Activated gamma-delta T cell (primary cell): ENCODE measurements around the gene SLC2A6.

Experiments used
- DNase-seq: peaks from one replicate; lab custom pipeline; 2025; lab: John Stamatoyannopoulos, UW

The SLC2A6 gene

DNA sequence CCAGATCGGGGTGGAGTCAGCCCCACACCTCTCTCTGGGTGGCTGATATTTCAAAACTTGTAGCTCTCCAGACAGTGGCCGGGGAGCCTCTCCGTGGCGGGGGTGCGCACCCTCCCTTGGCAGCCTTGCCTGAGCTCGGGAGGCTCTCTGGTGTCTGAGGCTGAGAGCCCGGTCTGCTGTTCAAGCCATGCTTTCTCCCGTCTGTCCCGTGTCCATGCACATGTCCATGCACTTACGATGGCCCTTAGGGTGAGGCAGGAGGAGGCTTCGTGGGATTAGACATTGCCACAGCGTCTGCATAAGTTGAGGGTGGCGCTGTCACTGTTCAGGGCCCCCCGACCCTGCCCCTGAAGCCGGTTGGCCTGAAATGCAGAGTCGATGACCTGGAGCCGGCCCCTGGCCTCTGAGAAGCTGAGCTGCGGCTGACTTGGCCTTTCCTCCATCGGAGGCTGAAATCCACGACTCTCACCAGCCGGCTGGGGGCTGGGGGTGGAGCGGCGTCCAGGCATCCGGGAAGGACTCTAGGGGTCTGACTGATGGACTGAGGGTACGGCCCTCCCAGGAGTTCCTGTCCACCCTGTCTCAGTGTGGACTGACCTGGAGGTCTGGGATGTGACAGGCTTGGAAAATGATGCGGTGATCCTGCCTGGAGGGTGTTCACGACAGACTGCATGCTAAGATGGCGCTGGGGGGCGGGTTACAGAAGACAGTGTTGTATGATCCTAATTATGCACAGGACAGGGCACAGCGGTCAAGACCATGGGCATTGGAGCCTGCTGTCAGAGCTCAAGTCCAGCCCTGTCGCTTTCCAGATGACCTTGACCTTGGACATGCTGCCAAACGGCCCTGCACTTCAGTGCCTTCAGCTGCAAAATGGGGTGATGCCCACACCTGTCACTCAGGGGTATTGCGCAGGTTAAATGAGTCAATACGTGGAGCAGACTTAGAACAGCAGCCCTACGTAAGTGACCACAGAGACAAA, 18.3 kb upstream of the SLC2A6 start:
- no peak for DNase-seq

DNA sequence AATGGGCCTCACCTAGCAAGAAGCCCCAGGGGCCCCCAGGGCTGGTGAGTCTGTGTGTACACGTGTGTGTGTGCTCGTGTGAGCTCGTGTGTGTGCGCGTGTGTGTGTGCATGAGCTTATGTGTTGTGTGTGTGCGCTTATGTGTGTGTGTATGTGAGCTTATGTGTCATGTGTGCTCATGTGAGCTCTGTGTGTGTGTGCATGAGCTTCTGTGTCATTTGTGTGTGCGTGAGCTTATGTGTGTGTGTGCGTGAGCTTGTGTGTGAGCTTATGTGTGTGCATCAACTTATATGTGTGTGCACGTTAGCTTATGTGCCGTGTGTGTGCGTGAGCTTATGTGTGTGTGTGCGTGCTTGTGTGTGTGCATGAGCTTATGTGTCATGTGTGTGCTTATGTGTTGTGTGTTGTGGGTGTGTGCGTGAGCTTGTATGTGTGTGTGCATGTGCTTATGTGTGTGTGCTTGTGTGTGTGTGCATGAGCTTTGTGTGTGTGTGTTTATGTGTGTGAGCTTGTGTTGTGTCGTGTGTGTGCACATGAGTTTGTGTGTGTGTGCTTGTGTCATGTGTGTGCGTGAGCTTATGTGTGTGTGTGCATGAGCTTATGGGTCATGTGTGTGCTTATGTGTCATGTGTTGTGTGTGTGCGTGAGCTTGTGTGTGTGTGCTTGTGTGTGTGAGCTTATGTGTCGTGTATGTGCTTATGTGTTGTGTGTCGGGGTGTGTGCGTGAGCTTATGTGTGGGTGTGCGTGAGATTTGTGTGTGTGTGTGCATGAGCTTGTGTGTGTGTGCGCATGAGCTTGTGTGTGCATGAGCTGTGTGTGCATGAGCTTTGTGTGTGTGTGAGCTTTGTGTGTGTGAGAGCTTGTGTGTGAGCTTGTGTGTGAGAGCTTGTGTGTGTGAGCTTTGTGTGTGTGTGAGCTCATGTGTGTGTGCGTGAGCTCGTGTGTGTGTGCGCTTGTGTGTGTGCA, 16.7 kb upstream of the SLC2A6 start:
- no peak for DNase-seq

DNA sequence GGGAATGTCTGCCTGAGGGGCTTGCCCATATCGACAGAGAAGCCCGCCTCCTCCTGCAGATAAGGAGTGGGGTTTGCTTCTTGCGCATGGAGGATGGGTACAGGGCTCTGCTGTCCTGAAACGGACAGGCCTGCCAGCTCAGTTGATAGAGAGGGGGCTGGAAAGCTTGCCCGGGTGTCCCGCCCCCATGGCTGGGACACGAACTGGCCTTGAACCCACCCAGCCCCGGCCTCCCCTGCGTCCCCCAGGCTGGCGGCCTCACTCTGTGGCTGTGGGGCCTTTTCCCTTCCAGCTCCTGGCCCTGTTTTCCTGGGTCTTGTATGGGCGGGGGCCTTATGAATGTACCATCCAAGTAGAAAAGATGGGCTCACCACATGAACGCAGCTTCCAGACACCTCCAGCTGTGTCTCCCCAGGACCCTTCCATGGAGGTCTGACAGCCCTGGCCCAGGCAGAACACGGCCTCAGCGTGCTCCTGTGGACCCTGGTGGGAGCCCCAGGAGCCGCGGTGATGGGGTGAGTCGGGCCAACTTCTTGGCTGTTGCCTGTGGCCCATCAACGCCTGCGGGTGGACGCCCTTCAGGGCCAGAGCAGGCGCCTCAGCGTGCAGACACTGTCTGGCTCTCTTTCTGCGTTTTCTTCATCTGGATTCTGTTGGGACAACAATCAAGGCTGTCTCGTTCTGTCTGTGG, 15.9 kb upstream of the SLC2A6 start:
- no peak for DNase-seq

DNA sequence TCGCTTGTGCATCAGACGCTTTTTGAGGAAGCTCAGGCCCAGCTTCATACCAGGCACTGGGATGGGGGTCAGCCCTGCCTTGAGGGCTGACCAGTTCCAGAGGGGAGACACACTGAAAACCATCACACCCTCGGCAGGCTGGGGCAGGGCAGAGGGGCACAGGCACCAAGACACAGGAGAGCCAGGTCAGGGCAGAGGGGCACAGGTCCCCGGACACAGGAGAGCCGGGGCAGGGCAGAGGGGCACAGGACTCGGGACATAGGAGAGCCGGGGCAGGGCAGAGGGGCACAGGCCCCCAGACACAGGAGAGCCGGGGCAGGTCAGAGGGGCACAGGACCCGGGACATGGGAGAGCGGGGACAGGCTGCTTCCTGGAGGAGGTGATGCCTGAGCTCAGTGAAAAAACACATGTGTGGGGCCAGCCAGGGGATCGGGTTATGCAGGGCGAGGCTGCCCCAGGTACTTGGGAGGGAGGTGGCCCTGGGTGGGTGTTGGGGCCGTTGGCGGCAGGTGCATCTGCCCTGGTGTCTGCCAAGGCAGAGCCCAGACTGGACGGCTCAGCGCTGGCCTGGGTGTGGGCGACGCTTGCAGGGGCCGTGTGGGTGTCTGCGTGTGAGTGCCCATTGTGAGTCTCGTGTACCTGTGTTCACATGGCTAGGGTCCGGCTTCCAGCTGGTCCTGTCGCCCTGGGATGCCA, 15.1 kb upstream of the SLC2A6 start:
- DNase-seq = no peak

DNA sequence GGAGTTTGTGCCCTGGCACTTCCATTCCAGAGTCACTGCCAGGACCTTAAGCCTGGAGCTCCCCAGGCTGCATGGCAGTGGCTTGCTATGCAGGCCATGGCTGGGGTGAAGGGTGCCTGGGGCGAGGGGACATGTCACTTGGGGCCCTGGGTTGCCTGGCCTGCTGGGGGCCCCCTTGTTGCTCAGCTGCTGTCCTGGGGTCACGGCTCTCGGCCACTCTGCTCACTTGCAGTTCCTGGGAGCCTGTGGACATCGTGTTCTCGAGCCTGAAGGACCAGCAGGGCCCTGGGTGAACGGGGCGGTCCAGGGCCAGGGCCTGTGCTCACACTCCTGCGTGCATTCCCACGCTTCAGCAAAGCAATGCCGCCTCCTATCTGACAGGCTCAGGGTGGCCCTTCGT, 14.5 kb upstream of the SLC2A6 start:
- DNase-seq = no peak

DNA sequence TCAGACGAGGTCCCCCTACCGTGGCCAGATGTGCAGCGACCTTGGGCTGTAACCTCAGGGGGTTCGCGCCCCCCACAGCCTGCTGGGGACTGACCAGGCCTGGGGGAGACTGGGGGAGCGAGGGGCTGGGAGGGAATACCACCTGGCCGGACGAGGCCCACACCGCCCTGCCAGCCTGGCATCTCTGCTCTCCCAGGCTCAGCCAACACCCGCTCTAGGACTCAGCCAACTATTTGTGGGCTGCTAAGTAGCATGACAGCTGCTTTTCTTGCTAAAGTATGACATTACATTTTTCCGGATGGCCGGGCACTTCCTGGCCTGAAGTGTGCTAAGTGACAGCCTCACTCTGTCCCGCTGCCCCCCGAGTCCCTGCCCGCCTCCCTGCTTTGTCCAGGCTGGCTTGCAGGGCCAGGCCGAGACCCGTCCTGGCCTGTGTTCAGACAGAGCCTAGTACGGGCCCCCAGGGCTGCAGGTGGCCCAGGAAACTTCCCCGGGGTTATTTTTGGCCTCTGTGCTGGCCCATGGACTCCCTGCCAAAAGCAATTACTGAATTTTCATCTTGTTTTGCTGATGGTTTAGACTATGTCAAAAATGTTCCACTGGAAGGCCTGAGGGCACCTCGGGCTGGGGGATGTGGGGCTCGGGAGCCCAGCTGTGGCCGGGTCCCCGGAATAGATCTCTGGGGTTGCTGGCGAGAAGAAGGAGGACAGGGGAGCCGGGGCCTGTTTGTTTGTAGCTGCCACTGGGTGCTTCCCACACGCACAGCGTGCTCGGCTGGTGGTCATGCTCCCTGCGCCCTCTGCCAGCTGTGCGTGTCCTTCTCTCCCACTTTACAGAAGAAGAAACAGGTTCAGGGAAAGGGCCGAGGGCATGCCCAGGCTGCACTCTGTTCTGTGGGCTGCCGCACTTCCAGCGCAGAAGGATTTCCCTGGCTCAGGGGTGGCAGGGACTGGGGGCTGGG, 13.4 kb upstream of the SLC2A6 start:
- DNase-seq = no peak

DNA sequence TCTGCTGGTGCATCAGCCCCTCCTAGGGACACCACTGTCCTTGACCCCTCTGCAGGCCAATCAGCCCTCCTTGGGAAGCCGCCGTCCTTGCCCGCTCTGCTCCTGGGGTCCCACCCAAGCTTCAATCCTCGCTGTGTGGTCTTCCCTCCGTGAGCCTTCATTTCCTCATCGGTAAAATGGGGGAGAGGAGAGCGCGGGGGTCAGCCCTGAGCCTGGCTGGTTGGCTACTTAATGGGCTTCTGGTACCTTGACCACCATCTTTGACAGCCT, 12.7 kb upstream of the SLC2A6 start:
- no peak for DNase-seq

DNA sequence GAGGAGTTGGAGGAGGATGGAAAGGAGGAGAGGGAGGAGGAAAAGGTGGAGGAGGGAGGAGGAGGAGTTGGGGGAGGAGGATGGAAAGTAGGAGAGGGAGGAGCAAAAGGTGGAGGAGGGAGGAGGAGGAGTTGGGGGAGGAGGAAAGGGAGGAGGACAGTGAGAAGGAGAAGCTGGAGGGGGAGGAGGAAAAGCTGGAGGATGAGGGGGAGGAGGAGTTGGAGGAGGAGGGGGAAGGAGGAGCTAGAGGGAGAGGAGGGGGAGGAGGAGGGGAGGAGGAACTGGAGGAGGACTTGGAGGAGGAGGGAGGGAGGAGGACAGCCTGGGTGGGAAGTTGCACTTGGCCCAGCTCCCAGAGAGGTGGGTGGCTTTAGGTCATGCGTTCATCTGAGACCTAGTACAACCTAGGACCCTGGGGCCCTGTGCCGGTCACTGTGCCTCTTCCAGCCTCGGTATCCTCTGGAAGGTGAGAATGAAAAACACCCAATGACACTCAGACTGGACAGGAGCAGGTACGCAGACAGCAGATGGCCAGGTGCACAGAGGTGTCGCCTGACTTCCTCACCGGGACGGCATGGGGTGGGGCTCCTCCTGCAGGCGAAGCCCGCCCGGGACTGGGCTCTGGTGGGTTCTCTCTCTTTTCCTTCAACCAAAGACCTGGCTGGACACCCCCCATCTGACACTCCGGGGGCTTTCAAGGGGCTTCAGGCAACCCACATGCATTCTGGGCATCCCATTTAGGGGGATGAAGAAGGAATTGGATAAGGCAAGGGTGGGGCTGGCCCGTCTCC, 12.2 kb upstream of the SLC2A6 start:
- no peak for DNase-seq

DNA sequence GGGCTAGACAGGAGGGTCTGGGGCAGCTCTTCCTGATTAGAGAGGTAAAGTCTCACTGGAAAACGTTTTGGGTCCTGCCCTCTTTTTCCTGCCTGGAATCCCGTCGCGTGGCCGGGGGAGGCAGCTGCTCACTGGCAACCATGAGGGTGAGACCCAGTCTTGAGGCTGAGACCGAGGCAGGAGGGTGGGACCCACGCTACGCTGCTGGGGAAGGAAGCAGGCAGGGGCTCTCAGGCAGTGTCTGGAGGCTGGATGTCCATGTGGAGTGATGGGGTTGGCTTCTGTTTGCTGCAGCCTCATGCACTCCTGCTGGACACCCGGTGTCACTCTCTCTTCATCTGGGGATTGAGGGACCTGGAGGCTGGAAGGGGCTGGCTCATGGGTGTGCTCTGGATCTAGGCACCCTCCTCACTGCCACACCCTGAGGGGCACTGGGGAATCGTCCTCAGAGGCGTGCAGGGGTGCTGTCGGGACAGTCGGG, 11.3 kb upstream of the SLC2A6 start:
- no peak for DNase-seq

DNA sequence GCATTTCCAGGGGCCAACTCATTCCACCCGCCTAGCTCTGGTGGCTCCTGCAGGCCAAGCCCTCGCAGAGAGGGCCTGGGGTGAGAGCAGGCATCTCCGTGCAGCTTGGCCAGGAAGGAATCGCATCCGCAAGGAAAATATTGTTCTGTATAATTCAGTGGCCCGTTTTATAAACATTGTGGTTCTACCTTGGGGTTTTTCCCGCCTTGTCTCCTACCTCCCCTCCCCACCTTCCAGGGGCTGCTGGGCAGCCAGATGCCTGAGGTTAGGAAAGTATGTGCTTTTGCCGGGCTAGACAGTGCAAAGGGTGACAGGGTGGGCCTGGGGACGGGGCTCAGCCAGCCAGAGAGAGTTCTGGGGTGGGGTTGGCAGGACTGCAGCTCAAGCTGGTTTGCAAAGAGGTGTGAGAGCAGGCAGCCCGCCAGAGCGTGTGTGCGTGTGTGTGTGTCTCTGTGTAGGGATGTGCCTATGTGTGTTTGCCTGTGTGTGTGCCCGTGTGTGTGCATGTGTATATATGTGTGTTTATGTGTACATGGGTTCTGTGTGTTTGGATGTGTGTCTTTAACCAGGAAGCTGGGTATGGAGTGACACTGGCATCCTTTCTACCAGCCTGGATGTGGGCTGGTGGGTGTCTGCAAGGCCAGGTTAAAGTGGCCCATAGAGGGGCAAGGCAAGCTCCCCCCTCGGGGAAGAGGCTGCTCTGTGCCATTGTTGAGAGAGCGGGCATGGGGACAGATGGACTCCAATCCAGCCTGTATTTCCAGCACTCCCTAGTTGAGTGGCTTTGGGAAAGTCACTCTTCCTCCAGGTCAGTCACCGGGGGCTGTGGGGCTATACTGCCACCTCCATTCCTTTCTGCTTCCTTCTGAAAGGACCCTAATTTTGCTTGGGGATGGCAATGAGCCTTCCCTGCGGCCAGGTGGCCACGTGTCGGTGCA, 10.6 kb upstream of the SLC2A6 start:
- no peak for DNase-seq

DNA sequence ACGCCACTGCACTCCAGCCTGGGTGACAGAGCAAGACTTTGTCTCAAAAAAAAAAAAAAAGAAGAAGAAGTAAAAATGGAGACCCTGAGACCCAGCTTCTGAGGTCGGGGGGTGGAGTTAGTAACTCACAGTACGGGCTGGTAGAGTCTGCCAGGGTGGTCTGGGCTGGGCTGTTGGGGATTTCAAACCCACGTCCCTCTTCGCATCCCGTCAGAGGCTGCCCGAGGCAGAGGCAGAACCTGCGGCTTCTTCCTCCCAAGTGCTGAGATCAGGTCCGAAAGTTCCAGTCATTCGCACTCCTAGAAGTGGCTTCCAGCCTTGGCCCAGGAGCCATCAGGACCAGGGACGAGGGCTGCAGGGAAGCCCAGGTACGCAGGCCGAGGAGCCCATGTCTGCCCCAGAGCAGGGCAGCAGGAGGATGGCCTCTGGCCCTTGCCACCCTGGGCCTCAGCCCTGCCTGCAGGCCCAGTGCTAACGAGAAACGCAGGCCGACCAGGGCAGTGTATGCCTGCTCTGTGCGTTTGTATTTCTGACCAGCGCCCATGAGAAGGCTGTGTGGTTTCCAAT, 9.9 kb upstream of the SLC2A6 start:
- no peak for DNase-seq

DNA sequence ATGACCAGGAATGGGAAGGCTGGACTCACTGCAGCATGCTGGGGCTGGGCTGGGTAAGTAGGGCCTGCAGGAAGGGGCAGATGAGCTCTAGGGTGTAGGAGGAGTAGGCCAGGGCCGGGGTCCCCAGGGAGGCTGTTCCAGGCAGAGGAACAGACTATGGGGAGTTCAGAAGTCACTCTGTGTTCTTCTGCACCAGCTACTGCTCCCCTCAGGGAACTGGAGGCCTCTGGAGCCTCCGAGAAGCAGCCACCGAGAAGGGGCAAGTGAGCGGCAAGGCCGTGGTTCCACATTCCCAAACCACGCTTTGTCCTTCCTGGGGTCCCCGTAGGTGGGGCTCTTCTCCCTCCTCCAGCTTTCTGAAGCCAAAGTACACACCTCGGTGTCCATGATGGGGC, 8.4 kb upstream of the SLC2A6 start:
- no peak for DNase-seq

DNA sequence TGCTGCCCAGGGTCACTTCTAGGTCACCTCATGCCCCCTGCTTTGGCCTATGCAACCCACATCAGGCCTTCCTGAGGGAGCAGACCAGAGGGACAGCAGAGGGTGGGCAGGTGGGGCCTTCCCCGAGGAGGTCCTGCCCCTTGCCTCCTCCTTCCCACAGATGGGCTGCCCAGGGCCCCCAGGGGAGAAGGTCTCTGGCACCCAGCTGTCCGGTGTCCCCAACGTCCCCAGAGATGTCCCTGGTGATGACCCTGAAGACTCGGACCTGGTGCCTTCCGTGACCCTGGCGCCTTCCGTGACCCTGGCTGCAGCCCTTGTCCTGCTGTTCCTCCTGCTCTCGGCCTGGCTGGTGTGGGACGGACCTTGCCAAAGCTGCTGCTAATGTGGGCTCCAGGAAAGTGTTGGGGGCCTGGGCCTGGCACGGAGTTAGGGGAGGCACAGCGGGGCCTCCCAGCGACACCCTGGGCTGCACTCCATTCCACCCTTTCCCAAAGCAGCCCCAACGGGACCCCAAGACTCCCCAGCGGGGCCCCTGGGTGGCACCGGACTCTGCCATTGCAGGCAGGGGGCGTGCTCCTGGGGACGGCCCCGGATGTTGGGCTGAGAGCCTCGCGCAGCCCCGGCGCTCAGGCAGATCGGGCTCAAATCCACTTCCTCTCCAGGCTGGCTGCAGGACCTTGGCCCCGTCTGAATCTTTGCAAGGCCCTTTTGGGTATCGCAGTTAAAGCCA, 6.8 kb upstream of the SLC2A6 start:
- no peak for DNase-seq

DNA sequence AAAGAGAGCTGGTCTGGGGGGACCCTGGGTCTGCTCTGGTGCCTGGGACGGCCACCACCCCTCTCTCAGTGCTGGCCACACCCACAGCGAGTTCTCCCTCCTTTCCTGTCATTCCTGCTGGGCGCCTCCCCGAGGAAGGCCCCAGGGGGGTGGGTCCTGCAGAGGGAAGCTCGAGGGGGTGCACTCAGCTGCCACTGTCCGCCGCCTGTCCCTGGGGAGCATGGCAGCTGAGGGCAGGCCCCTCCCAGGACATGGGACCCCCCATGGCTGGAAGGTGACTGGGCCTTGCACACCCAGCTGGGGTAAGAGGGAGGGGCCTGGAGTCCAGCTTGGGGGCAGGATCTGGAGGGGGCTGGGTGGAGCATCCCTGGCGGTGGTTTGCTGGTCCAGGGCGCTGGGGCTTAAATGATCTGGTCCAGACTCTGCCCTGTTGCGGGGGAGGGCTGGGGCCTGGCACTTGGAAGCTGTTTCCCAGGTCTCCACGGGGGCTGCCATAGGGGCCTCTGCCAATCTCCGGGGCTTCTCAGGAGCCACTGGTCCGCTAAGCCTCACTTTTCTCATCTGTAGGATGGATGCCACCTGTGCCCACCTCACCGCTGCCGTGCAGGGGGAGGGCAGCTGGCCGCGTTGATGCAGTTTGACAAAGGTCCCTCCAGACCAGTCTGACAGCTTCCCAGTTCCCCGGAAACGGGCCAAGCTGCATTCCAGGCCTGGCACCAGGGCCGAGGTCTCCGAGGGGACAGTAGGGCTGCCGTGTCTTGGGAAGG, 6.0 kb upstream of the SLC2A6 start:
- no peak for DNase-seq

DNA sequence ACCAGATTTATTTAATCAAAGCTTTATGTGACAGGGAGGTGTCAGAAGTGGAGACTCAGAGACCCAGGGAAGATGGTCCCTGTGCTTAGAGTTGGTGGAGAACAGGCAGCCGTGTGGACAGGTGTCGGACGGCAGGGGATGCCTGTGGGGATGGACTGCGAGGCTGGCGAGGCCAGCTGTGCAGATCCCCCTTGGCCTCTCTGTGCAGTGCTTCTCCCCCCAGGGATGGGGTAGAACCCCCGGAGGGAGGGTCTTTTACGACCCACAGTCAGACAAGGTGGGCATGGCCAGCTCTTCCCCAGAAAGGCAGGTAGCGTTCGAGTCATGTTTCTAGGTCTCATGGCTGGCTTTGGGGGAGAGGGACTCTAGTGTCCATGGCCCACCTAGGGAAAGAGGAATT, 4.7 kb upstream of the SLC2A6 start:
- DNase-seq = no peak

DNA sequence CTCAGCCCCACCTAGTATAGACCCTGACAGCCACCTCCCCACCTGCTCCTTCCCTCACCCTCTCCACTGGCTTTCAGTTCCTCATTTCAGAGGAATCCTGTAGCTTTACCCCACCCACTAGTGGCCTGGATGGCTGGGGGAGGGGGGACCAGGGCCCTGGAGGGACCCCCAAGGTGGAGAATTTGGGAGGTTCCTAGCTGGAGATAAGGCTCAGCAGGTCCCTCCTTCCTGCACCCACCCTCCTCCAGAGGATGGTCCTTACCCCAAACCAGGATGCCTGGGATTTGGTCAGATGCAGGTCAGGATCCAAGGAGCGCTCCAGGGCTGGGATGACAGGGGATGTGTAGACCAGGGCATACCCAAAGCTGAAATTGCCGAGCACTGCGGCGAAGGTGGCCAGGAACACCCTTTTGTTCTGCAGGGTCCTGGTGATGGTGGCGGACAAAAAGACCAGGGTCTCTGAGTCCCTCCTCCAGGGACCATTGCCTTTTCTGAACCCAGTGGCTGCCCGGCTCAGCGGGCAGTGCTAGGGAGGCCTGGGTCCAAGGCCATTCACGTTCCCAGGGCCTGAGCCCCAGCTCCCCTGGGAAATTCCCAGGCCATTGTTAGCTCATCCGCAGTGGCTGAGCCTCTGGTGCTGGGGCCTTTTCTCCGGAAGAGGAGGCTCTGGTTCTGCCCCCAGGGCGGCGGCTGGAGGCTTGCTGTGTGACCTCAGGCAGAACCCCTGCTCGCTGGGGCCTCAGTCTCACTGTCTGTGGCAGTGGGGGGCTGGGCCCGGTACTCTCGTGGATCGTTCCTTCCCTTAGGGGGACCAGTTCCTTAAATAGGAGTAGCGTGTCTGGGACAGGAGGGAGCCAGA, 678 bp downstream of the SLC2A6 start:
- DNase-seq = no peak
